Testis (tissue), 3 donors: ENCODE measurements around the gene FRMPD4. TPM values are rescaled to one million over a fixed set of nuclear protein-coding genes. Genes with fewer than 3 reads are reported as not detected.

Experiments used
- DNase-seq: peaks from one replicate; pipeline ENCODE4 v3.0.0-alpha.2; 2019
- H3K27ac ChIP-seq, 2 donors: fragments of 200-600 bp; sonication (generic); one replicate each; pipeline ENCODE4 v1.5.1; 2019
- H3K27me3 ChIP-seq: fragments of 200-600 bp; sonication (generic); one replicate; pipeline ENCODE4 v1.5.1; 2019
- H3K36me3 ChIP-seq: fragments of 200-600 bp; sonication (generic); one replicate; pipeline ENCODE4 v1.5.1; 2017; ENCODE audit warnings: low read depth; ENCODE audit errors: missing control alignments
- H3K4me1 ChIP-seq: fragments of 200-600 bp; sonication (generic); one replicate; pipeline ENCODE4 v1.5.1; 2019
- H3K4me3 ChIP-seq, 2 donors: fragments of 200-600 bp; sonication (generic); one replicate each; pipeline ENCODE4 v1.5.1; 2017 to 2019
- H3K9me3 ChIP-seq: fragments of 200-600 bp; sonication (generic); one replicate; pipeline ENCODE4 v1.5.1; 2017
- CTCF ChIP-seq, 3 experiments: fragments of 450-650 bp in 2 of 3; fragments of 200-600 bp in 1 of 3; sonication (generic) in 1 of 3; IDR thresholded peaks; one replicate each; pipeline ENCODE4 v1.5.1; 2016 to 2019; ENCODE audit warnings: antibody characterized with exemption in 3 of 3, mild to moderate bottlenecking in 2 of 3, moderate library complexity in 1 of 3
- POLR2A ChIP-seq: fragments of 450-650 bp; IDR thresholded peaks from one replicate; pipeline ENCODE4 v1.6.1; 2017; ENCODE audit warnings: antibody characterized with exemption, mild to moderate bottlenecking, moderate library complexity
- WGBS, 2 donors: methylation state at CpG; one replicate each; pipeline ENCODE4 v1.1.5; 2018; 5-methylcytosine and 5-hydroxymethylcytosine counted together
- intact Hi-C: fragments of 100-400 bp; cut with DNase I; formaldehyde crosslinking; loops from one replicate; pipeline ENCODE4 v1.15.1; 2023; ENCODE audit warnings: low total_unique reads
- polyA plus RNA-seq: library from polyadenylated mRNA; stranded (reverse); fragments of 350-450 nt; fragmentation: Illumina TruSeq; extraction: RNeasy Lipid Tissue Mini Kit (QIAGEN cat#74804); gene quantifications from one replicate; pipeline ENCODE4 v1.2.3, GENCODE V29; 2014; ENCODE audit warnings: low read depth, low replicate concordance; ENCODE audit not compliant: insufficient read depth
- total RNA-seq, 2 donors: library from RNA; depleted of rRNA; stranded (reverse); fragments of >200 nt; gene quantifications; one replicate each; pipeline ENCODE4 v1.2.3, GENCODE V29; 2016

Gene FRMPD4
- total and polyA plus RNA-seq, 3 donors from 2014 or later, result 1.1 to 1.6 (median 1.3) TPM

GRCh38 chrX:12234534-12235329, 96.5 kb downstream of the FRMPD4 start:
- Histone ChIP-seq H3K36me3 (no peaks in the 10 kb centered on the region), H3K4me1 (no peaks in the 10 kb centered on the region), H3K27ac (no peak overlapping the region), H3K4me3 (no peak overlapping the region), H3K27me3 (no peaks in the 10 kb centered on the region), H3K9me3 (no peaks in the 10 kb centered on the region)
- no peak for TF ChIP-seq POLR2A
- TF ChIP-seq CTCF (IDR thresholded peaks at IDR 0.05), result no peak
- no peak for DNase-seq
- intact Hi-C loops, result no loop called here
- WGBS, 2 donors, result 58 to 59% methylated on average over 4 to 5 of the region's 5 CpGs

- Histone ChIP-seq H3K4me3 (no peak overlapping the region), H3K27me3 (no peaks in the 10 kb centered on the region), H3K36me3 (no peaks in the 10 kb centered on the region), H3K27ac (no peak overlapping the region), H3K4me1 (no peaks in the 10 kb centered on the region), H3K9me3 (no peaks in the 10 kb centered on the region)
- 88 to 92% methylated on average over 2 of the region's 2 CpGs for WGBS, 2 donors
- no peak for TF ChIP-seq POLR2A
- TF ChIP-seq CTCF (IDR thresholded peaks at IDR 0.05), result no peak
- intact Hi-C loops, result no loop called here
- DNase-seq, result no peak
Measured at GRCh38 chrX:12236156-12236555, 97.9 kb downstream of the FRMPD4 start.

GRCh38 chrX:12237131-12237530, 98.9 kb downstream of the FRMPD4 start:
- intact Hi-C loops, result no loop called here
- no peaks in the 10 kb centered on the region for H3K36me3 ChIP-seq
- no peak overlapping the region for H3K4me3 ChIP-seq
- H3K27me3 ChIP-seq, result no peaks in the 10 kb centered on the region
- H3K27ac ChIP-seq, result no peak overlapping the region
- TF ChIP-seq POLR2A, result no peak
- no peak for TF ChIP-seq CTCF (IDR thresholded peaks at IDR 0.05)
- H3K9me3 ChIP-seq, result no peaks in the 10 kb centered on the region
- DNase-seq, result no peak
- H3K4me1 ChIP-seq, result no peaks in the 10 kb centered on the region

- no peak overlapping the region for H3K4me3 ChIP-seq
- no peak for TF ChIP-seq CTCF (IDR thresholded peaks at IDR 0.05)
- no peak for TF ChIP-seq POLR2A
- H3K4me1 ChIP-seq, result no peaks in the 10 kb centered on the region
- no peaks in the 10 kb centered on the region for H3K36me3 ChIP-seq
- no peak for DNase-seq
- intact Hi-C loops, result no loop called here
- H3K9me3 ChIP-seq, result no peaks in the 10 kb centered on the region
- H3K27ac ChIP-seq, result no peak overlapping the region
- no peaks in the 10 kb centered on the region for H3K27me3 ChIP-seq
- 84 to 97% methylated on average over 2 of the region's 2 CpGs for WGBS, 2 donors
Measured at GRCh38 chrX:12237771-12238170, 99.5 kb downstream of the FRMPD4 start.
